Right ventricle myocardium superior (tissue), 1 donor: ENCODE results near the gene CES2. TPM values are rescaled to one million over a fixed set of nuclear protein-coding genes. Genes with fewer than 3 reads are reported as not detected.
"Not testable (repeated sequence)": the region's sequence is repeated elsewhere in the genome, so short reads cannot be mapped to it uniquely, and the experiment has no call there.

Source experiments
- ATAC-seq: fragments of 200-7000 bp; cut with Tn5 transposase; one replicate; pipeline ENCODE4 v1.9.1; 2020; ENCODE audit warnings: mild to moderate bottlenecking; ENCODE audit not compliant: poor library complexity
- DNase-seq: peaks from one replicate; pipeline ENCODE4 v3.0.0-alpha.2; 2020
- intact Hi-C: fragments of 100-400 bp; cut with DNase I; formaldehyde crosslinking; loops from one replicate; pipeline ENCODE4 v1.11.2; 2022
- total RNA-seq: library from RNA; stranded (reverse); fragmentation: NEBNext Ultra II Directional; extraction: Animal tissue kit (Norgen Biotek cat#: 25700); gene quantifications from one replicate; pipeline ENCODE4 v1.2.1, GENCODE V29; 2021
- donor health status: DM: no; HTN: yes; CAD: no; lungs with severe emphysema.

CES2 gene
- total RNA-seq, 1 donor from 2014 or later: 114 TPM

GRCh38 chr16:66991545-66992077, 56.3 kb downstream of the CES2 start:
- intact Hi-C loops: no loop called here
- no peak for ATAC-seq

DNA sequence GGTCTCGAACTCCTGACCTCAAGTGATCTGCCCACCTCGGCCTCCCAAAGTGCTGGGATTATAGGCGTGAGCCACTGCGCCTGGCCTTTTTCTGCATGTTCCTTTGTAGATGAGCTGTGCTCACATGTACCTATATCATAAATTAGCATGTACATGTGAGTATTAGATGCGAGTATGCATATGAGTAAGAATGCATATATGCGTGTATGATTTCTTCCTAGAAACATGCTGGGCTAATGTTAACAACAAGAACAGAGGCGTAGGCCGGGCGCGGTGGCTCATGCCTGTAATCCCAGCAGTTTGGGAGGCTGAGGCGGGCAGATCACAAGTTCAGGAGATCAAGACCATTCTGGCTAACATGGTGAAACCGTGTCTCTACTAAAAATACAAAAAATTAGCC, 58.2 kb downstream of the CES2 start:
- intact Hi-C loops, ATAC-seq, DNase-seq: not testable (repeated sequence)

More at GRCh38 chr16:66991545-66992077, 56.3 kb downstream of the CES2 start:
- DNase-seq: no peak

Other genes with a start within 250 kb of the CES2 start
- gene CMTM4, start 238.8 kb upstream of the CES2 start, total RNA-seq: 10.1 TPM
- 66.9 TPM for gene DYNC1LI2, start 183.9 kb upstream of the CES2 start, total RNA-seq
- gene TERB1, start 133.9 kb upstream of the CES2 start, total RNA-seq: not detected
- gene NAE1, start 104.5 kb upstream of the CES2 start, total RNA-seq: 31.4 TPM
- gene CA7, start 91.1 kb upstream of the CES2 start, total RNA-seq: not detected
- 3.3 TPM for gene PDP2, start 55.0 kb upstream of the CES2 start, total RNA-seq
- gene CDH16, start 16.6 kb upstream of the CES2 start, total RNA-seq: 0.13 TPM
- 95.4 TPM for gene RRAD, start 10.0 kb upstream of the CES2 start, total RNA-seq
- 103 TPM for gene CIAO2B, start 1.1 kb upstream of the CES2 start, total RNA-seq
- 2.0 TPM for gene CES3, start 25.8 kb downstream of the CES2 start, total RNA-seq
- gene CES4A, start 53.1 kb downstream of the CES2 start, total RNA-seq: 6.2 TPM
- 23.1 TPM for gene CBFB, start 93.6 kb downstream of the CES2 start, total RNA-seq
- 11.7 TPM for gene PHAF1, start 174.4 kb downstream of the CES2 start, total RNA-seq
- gene B3GNT9, start 215.5 kb downstream of the CES2 start, total RNA-seq: 8.1 TPM
- 9.0 TPM for gene TRADD, start 224.4 kb downstream of the CES2 start, total RNA-seq
- gene FBXL8, start 224.4 kb downstream of the CES2 start, total RNA-seq: 9.5 TPM
- 62.9 TPM for gene HSF4, start 229.2 kb downstream of the CES2 start, total RNA-seq
- gene NOL3, start 235.0 kb downstream of the CES2 start, total RNA-seq: 105 TPM
- 7.7 TPM for gene MATCAP1, start 248.4 kb downstream of the CES2 start, total RNA-seq